Upper lobe of right lung (tissue), 1 donor: ENCODE data around the gene ATP6V0B. TPM values are rescaled to one million over a fixed set of nuclear protein-coding genes. Genes with fewer than 3 reads are reported as not detected.

Experiments
- ATAC-seq: fragments of 200-7000 bp; cut with Tn5 transposase; one replicate; pipeline ENCODE4 v1.9.1; 2020; ENCODE audit warnings: mild to moderate bottlenecking, moderate library complexity
- DNase-seq: peaks from one replicate; pipeline ENCODE4 v3.0.0-alpha.2; 2020
- H3K27ac ChIP-seq: fragments of 200-600 bp; one replicate; pipeline ENCODE4 v1.8.0; 2022
- H3K27me3 ChIP-seq: fragments of 200-600 bp; one replicate; pipeline ENCODE4 v1.8.0; 2022; ENCODE audit warnings: mild to moderate bottlenecking
- H3K36me3 ChIP-seq: fragments of 200-600 bp; one replicate; pipeline ENCODE4 v1.8.0; 2022
- H3K4me1 ChIP-seq: fragments of 200-600 bp; one replicate; pipeline ENCODE4 v1.8.0; 2022
- H3K4me3 ChIP-seq: fragments of 200-600 bp; one replicate; pipeline ENCODE4 v1.8.0; 2022; ENCODE audit warnings: mild to moderate bottlenecking
- H3K9me3 ChIP-seq: fragments of 200-600 bp; one replicate; pipeline ENCODE4 v1.8.0; 2022
- intact Hi-C: fragments of 100-400 bp; cut with DNase I; formaldehyde crosslinking; loops from one replicate; pipeline ENCODE4 v1.11.0; 2022
- total RNA-seq: library from RNA; stranded (reverse); fragmentation: NEBNext Ultra II Directional; extraction: Animal tissue kit (Norgen Biotek cat#: 25700); gene quantifications from one replicate; pipeline ENCODE4 v1.2.1, GENCODE V29; 2021
- TF ChIP-seq, protein P1 (sequence below): fragments of 200-600 bp; IDR thresholded peaks from one replicate; pipeline ENCODE4 v1.8.0; 2022; ENCODE audit warnings: antibody characterized with exemption
- donor health status: DM: no; HTN: yes; CAD: no; lungs with severe emphysema.

Gene ATP6V0B
- total RNA-seq, 1 donor from 2014 or later: 191 TPM

DNA sequence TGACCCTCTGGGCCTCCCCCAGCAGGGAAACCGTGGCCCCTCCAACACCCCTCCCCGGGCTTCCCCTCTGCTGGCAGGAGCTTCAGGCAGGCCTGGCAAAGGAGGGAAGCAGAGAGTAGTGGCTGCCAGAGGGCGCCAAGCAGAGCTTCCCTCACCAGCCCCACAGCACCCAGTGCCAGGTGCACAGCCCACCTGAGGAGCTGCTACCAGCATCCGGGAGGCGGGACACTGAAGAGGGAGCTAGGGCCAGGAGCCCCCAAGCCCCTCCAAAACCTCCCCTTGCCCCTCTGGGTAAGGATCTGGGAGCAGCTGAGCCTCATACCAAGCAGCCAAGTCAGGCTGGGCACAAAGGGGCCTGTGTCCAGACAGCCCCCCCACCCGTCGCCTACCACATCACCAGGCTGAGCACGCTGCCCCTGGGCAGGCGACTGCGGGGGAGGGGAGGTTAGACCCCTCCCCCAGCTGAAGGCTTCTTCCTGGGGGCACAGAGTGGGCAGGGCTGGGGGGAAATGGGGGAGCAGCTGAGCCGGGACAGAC lies 36.2 kb downstream of the ATP6V0B start:
- no peak overlapping the region for H3K4me3 ChIP-seq
- H3K9me3 ChIP-seq: no peaks in the 10 kb centered on the region
- DNase-seq (no peak), ATAC-seq (no peak)
- no peaks in the 10 kb centered on the region for H3K36me3 ChIP-seq
- intact Hi-C loops: no loop called here
- H3K4me1 ChIP-seq: no peaks in the 10 kb centered on the region
- TF ChIP-seq, protein P1, sequence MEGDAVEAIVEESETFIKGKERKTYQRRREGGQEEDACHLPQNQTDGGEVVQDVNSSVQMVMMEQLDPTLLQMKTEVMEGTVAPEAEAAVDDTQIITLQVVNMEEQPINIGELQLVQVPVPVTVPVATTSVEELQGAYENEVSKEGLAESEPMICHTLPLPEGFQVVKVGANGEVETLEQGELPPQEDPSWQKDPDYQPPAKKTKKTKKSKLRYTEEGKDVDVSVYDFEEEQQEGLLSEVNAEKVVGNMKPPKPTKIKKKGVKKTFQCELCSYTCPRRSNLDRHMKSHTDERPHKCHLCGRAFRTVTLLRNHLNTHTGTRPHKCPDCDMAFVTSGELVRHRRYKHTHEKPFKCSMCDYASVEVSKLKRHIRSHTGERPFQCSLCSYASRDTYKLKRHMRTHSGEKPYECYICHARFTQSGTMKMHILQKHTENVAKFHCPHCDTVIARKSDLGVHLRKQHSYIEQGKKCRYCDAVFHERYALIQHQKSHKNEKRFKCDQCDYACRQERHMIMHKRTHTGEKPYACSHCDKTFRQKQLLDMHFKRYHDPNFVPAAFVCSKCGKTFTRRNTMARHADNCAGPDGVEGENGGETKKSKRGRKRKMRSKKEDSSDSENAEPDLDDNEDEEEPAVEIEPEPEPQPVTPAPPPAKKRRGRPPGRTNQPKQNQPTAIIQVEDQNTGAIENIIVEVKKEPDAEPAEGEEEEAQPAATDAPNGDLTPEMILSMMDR: no peak
- no peaks in the 10 kb centered on the region for H3K27me3 ChIP-seq
- H3K27ac ChIP-seq: no peak overlapping the region

DNA sequence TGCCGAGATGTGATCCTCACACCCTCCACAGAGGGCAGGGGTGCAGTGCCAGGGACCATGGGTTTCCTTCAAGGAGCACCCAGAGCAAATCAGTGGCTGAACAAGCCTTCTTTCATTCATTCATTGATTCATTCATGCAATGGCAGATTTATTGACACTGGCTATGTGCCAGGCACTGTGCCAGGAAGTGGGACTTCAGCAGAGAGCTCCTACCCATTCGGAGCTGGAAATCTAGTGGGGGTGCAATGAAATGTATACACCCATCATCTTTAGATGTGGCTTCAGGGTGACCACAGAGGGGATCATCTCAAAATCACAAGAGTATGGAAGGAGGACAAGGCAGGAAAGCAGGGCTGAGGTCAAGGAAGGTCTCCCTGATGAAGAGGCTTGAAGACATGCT lies 37.6 kb downstream of the ATP6V0B start:
- no peaks in the 10 kb centered on the region for H3K4me1 ChIP-seq
- TF ChIP-seq, protein P1: no peak
- DNase-seq: no peak

DNA sequence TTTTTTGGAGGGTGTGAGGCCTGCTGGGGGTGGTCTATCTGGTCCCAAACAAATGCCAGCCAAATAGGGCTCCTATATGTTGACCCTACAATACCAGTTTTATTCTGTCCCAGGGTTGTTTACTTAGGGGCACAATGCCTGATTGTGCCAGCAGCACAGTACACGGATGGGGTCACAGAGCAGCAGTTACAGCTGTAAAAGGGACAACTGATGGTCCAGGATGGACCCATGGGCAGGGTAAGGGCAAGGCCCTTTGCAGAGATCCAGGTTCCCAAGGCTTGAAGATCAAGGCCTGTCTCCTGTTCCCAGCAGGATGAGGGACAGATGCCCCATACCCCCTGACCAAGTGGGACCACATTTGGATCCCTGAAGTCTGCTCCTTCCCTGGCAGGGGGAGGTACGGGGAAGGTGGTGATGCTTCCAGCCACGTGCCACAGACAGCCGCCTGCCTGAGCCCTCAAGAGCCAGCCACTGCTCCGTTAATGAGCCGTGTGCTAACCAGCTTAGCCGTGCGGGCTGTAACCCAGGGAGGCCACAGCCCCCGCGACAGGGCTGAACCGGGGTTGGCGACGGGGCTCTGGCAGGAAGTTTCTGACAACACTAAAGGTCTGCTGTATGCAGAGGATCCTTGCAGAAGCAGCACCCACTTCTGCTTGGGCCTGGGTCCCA lies 38.3 kb downstream of the ATP6V0B start:
- H3K9me3 ChIP-seq: no peaks in the 10 kb centered on the region
- no peaks in the 10 kb centered on the region for H3K4me1 ChIP-seq
- no peaks in the 10 kb centered on the region for H3K36me3 ChIP-seq
- H3K27ac ChIP-seq: no peak overlapping the region
- ATAC-seq (no peak), DNase-seq (no peak)
- intact Hi-C loops: no loop called here
- H3K4me3 ChIP-seq: no peak overlapping the region
- TF ChIP-seq, protein P1: no peak
- H3K27me3 ChIP-seq: no peaks in the 10 kb centered on the region

More for the DNA sequence above, 37.6 kb downstream of the ATP6V0B start:
- Histone ChIP-seq H3K4me3 (no peak overlapping the region), H3K27ac (no peak overlapping the region), H3K36me3 (no peaks in the 10 kb centered on the region), H3K27me3 (no peaks in the 10 kb centered on the region), H3K9me3 (no peaks in the 10 kb centered on the region)
- no peak for ATAC-seq
- intact Hi-C loops: no loop called here

DNA sequence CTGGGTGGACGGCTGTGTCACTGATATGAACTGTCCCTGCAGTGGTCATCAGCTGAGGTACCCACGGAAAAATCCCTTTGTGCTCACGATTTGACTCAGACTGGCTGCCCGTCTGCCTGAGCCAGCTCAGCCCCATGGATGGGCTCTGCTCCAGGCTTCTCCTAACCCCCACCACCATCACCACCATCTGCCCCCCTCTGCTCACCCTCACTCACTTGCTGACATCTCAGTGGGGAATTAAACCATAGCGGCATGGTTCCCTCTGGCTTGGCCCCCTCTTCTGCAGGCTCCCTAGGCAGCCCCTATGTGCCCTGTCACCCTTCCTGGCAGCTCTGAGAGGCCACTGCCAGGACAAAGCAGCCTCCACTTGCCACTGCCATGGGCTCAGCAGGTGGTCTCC lies 39.2 kb downstream of the ATP6V0B start:
- no peaks in the 10 kb centered on the region for H3K4me1 ChIP-seq
- no peaks in the 10 kb centered on the region for H3K9me3 ChIP-seq
- intact Hi-C loops: no loop called here
- no peaks in the 10 kb centered on the region for H3K36me3 ChIP-seq
- no peak overlapping the region for H3K27ac ChIP-seq
- no peak overlapping the region for H3K4me3 ChIP-seq
- no peaks in the 10 kb centered on the region for H3K27me3 ChIP-seq
- TF ChIP-seq, protein P1: no peak
- ATAC-seq (no peak), DNase-seq (no peak)

DNA sequence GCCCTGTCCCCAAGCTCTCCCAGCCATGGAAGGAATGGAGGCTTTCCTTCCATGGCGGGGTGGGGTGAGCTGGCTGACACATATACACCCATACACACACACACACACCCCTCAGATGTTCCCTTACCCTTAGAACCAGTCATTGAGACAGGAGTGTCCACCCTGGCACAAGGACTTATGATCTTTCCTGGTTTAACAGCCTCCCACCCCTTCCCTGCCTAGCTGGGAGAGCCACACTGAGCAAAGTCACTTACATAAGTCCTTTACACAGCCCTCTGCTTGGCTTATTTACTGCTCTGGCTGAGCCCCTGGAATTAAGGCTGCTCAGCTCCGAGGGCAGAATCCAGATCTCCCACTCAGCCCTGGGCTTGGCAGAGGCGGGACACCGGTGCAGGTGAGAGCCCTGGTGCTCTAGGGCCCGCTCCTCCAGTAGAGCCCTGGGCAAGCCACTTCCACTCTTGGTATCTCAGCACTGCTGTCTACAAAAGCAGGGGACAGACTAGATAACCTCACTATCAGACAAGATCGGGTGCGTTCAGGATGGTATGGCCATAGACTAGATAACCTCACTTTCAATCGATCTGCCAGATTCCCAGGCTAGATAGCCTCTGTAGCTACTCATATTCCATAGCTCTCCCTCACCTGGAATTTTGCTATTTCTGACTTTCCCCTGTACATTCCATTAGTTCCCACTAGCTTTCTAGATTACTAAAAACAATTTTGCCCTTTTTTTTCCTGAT lies 39.8 kb downstream of the ATP6V0B start:
- H3K4me1 ChIP-seq: no peaks in the 10 kb centered on the region

More for the DNA sequence above, 39.8 kb downstream of the ATP6V0B start:
- TF ChIP-seq, protein P1: no peak
- DNase-seq (no peak), ATAC-seq (no peak)
- no peak overlapping the region for H3K4me3 ChIP-seq
- intact Hi-C loops: no loop called here
- no peaks in the 10 kb centered on the region for H3K36me3 ChIP-seq
- no peaks in the 10 kb centered on the region for H3K9me3 ChIP-seq
- no peak overlapping the region for H3K27ac ChIP-seq
- H3K27me3 ChIP-seq: no peaks in the 10 kb centered on the region
